Measurements from ENCODE around the gene GMNC.
"Not testable (repeated sequence)": the region's sequence is repeated elsewhere in the genome, so short reads cannot be mapped to it uniquely, and the experiment has no call there.

GMNC gene, protein sequence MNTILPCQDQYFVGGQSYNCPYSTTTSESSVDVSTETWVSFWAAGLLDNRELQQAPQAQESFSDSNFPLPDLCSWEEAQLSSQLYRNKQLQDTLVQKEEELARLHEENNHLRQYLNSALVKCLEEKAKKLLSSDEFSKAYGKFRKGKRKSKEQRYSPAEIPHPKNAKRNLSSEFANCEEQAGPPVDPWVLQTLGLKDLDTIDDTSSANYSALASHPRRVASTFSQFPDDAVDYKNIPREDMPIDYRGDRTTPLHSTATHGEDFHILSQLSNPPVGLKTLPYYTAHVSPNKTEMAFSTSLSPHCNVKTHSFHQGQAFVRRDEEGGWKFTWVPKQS

GRCh38 chr3:190862209-190863118, at the start of gene GMNC:
Gene GMNC, minus strand, starts transcription at chr3:190862694. Its CDS starts 79 bp downstream, at chr3:190862615.
- DNase-seq: no peak

GRCh38 chr3:190911382-190911781, 48.9 kb upstream of the GMNC start:
- DNase-seq: no peak

DNA sequence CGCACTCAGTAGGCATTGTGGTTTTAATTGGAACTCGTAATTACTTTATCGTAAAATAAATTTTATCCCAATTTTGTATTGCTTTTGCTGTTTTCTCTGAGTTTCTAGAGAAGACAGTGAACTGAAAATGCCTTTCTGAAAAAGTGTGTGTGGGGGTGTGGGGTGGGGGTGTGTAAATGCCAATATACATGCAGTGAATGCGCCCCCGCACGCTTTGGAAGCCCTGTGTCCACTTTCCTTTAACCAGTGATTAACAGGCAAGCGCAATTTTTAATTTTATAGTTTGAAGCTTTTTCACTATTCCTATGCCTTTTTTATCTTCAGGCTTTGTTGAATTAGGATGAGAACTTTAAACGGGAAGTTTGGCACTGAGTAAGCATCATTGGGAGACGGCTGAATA, 47.4 kb upstream of the GMNC start:
- DNase-seq: no peak

GRCh38 chr3:190903156-190903555, 40.7 kb upstream of the GMNC start:
- no peak for DNase-seq

DNA sequence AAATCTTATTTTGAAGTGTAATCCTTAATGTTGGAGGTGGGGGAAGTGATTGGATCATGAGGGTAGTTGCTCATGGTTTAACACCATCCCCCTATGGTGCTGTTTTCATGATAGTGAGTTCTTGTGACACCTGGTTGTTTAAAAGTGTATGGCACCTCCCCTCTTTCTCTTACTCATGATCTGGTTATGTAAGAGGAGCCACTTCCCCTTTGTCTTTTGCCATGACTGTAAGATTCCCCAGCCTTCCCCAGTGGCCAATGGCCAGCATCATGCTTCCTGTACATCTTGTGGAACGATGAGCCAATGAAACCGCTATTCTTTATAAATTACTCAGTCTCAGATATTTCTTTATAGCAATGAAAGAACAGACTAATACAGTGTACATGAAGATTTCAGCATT, 39.8 kb upstream of the GMNC start:
- DNase-seq: no peak

GRCh38 chr3:190892395-190892902, 30.0 kb upstream of the GMNC start:
- DNase-seq: no peak

DNA sequence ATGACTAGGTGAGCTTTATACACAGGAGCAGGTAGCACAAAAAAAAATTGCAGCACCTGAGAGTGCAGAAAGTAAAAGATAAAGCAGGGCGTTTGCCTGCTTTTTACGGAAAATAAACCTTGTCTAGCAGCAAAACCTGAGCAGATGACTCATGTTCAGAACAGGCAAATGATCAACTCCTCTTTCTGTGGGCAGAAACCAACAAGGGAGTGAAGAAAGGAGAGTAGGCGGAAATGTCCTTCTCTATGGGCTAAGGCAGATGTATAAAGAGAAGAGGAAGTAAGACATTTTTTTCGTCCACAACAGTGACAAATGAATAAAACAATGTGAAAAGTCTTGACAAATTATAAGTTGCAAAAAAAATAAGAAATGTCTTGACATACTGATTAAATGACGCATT, 24.5 kb upstream of the GMNC start:
- no peak for DNase-seq

GRCh38 chr3:190883973-190884832, 21.7 kb upstream of the GMNC start:
- DNase-seq: peak; percentile 8

GRCh38 chr3:190883141-190883540, 20.6 kb upstream of the GMNC start:
- DNase-seq: no peak

DNA sequence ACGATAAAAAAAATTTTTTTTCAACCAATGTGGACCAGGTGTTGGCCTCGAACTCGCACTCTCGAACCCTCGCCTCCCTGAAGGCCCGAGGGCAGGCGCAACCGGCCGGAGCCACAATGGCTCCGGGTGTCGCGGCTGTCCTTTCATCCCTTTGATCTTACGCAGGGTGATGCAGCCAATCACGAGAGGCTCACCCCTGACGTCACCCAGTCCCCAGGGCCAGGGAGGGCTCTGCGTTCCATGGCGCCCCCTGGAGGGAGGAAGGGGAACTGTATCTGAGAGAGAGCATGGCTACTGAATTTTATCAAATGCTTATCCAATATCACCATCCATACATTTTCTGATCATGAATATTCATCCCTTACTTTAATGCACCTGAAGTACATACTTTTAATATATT, 15.4 kb upstream of the GMNC start:
- DNase-seq: no peak

GRCh38 chr3:190876433-190876832, 13.9 kb upstream of the GMNC start:
- not testable (repeated sequence) for DNase-seq

- DNase-seq: not testable (repeated sequence)
Observed at GRCh38 chr3:190875061-190875460, 12.6 kb upstream of the GMNC start.

DNA sequence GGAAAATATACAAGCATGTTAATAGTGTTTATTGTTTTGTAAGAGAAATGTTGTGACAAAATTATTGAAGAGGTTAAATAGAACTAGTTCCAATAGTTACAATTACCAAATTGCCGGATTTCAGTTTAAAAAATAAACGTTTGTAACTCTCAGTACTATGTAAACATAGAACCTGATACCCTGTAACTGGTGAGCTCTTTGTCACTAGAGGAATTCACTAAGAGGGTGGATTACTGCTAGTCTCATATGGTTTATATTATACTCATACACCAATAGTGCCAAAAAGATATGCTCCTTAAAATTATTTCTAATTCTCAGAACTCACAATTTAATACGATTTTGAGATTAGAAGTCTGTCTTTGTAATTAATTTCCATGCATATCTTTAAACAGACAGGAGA, 7.6 kb upstream of the GMNC start:
- DNase-seq: no peak

GRCh38 chr3:190867071-190867470, 4.6 kb upstream of the GMNC start:
- DNase-seq: no peak

GRCh38 chr3:190865828-190866227, 3.3 kb upstream of the GMNC start:
- DNase-seq: no peak

DNA sequence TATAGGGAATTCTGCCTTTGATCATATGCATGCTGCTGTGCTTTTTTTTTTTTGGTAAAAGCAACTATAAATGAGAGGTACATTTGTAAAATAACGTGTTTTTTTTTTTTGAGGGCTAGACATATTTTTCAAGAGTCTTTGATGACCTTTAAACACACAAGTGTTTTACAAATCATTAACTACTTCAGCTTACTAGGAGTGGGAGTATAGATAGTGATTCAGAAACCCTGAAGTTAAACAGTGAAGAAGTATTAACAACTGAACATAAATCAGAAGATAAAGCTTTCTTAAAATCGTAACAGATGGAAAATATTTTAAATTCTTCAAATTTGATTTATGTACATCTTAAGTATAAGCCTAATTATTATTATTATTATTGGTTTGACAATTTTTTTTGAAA, 2.9 kb upstream of the GMNC start:
- no peak for DNase-seq

- no peak for DNase-seq
Observed at GRCh38 chr3:190864002-190864401, 1.5 kb upstream of the GMNC start.

GRCh38 chr3:190863119-190863465, 598 bp upstream of the GMNC start:
- DNase-seq: no peak

- DNase-seq: no peak
Observed at GRCh38 chr3:190860521-190860920, 2.0 kb downstream of the GMNC start.

- no peak for DNase-seq
Observed at GRCh38 chr3:190855151-190855550, 7.3 kb downstream of the GMNC start.

DNA sequence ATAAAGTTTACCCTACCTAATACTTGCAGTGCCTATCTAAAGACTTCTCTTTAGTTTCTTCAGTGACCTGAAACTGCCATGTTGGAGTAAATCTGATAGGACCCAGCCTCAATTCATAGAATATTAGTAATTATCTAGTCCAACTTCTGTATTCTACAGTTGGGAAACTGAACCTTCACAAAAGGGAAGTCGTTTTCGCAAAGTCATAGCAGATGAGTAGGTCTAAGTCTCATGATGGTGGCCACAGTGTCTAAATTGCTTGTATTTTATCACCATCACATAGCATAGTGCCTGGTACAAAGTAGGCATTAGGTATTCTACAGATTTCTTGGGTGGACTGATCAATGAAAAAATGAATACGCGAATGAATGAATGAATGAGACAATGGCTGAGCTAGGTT, 8.4 kb downstream of the GMNC start:
- no peak for DNase-seq

DNA sequence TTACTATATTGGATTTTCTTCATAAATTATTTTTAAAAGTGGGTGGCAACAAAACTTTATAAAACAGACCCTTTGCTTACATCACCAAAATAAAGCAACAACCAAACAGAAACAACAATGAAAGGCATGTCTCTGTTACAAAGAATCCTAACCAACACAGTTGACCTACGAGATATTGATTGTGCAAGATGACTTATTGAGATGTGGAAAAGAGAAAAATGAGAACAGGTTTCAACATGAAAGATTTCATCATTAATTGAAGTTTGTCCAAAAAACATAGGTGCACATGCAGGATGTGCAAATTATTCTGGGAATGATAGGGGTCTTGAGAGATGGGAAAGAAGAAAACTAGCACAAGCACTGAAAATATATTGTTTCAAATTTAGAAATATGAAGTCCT, 9.0 kb downstream of the GMNC start:
- DNase-seq: no peak

GRCh38 chr3:190849607-190850006, 12.9 kb downstream of the GMNC start:
- no peak for DNase-seq

Measured in NCI-H1092 treated with DMSO at 0.1 percent for 48 hours (cell line).